Hematopoietic multipotent progenitor cell treated with erythropoietin and hydrocortisone succinate and interleukin-3 and kit ligand, for 15 days (in vitro differentiated cells): ENCODE data around the gene DIP2A.
"Not testable (repeated sequence)": the region's sequence is repeated elsewhere in the genome, so short reads cannot be mapped to it uniquely, and the experiment has no call there.

Source experiments
- DNase-seq: peaks from one replicate; pipeline ENCODE4 v3.0.0-alpha.2; 2015; ENCODE audit warnings: low spot score

The DIP2A gene

DNA sequence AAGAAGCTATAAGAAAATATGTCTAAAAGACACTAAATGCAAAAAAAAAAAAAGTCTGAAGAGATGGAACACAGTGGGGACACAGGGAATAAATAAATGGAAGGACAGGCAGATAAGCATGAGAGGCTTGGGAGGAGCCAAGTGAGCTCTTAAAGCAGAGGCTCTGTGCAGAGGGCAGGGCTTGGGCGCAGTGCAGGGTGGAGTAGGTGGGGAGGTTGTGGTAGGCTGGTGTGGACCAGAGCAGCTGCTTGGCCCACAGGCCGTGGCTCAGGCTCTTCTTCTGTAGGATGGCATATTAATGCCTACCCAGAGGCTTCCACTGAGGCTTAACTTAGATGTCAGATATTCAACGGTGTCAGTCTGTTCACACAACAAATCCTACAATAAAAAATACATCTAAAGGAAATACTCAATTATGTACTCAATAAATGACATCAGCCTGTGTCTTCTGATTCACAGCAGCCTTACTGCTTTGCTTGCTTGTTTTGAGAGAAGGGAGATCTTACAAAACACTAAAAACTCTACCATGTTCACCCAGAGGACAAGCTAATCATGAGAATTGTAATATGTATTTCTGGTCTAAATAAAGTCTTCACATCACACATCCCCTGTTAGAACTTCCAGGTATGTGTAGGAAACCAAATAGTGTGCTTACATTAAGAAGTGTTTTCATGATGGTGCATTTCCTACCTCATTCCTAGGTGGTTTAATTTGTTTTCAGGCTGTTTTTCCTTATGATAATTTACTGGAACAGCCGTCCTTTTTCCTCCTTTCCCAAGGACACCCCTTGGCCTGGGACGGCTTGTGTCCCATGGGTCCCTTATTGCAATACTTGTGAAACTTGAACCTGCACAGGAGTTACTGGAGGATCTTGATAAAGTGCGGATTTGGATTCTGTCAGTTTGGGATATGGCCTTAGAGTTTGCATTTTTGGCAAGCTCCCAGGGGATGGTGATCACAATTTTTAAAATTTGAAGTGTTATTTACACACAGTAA is 24.9 kb downstream of the DIP2A start:
- DNase-seq, result peak; percentile 30

GRCh38 chr21:46486481-46487126 is 27.9 kb downstream of the DIP2A start:
- DNase-seq, result no peak

GRCh38 chr21:46489162-46489663 is 30.5 kb downstream of the DIP2A start:
- no peak for DNase-seq

GRCh38 chr21:46489800-46490199 is 31.1 kb downstream of the DIP2A start:
- no peak for DNase-seq

- no peak for DNase-seq
Observed at GRCh38 chr21:46491553-46491952, 32.9 kb downstream of the DIP2A start.

- DNase-seq, result no peak
Observed at GRCh38 chr21:46492851-46493250, 34.2 kb downstream of the DIP2A start.

GRCh38 chr21:46493828-46494227 is 35.1 kb downstream of the DIP2A start:
- DNase-seq, result no peak

GRCh38 chr21:46498335-46499050 is 39.8 kb downstream of the DIP2A start:
- no peak for DNase-seq

- no peak for DNase-seq
Observed at GRCh38 chr21:46500224-46500861, 41.7 kb downstream of the DIP2A start.

- no peak for DNase-seq
Observed at GRCh38 chr21:46503922-46504550, 45.3 kb downstream of the DIP2A start.

- no peak for DNase-seq
Observed at GRCh38 chr21:46504666-46505065, 46.0 kb downstream of the DIP2A start.

DNA sequence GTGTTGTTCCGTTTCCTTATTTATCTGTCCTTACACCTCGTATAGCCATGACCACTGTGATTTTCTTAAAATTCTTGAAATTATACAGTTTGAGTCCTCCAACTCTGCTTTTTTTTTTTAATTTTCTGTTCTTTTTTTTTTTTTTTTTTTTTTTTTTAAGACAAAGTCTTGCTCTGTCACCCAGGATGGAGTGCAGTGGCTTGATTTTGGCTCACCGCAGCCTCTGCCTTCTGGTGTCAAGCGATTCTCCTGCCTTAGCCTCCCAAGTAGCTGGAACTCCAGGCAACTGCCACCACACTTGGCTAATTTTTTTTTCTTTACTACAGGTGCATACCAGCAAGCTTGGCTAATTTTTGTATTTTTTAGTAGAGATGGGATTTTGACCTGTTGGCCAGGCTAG is 48.9 kb downstream of the DIP2A start:
- DNase-seq, result no peak

DNA sequence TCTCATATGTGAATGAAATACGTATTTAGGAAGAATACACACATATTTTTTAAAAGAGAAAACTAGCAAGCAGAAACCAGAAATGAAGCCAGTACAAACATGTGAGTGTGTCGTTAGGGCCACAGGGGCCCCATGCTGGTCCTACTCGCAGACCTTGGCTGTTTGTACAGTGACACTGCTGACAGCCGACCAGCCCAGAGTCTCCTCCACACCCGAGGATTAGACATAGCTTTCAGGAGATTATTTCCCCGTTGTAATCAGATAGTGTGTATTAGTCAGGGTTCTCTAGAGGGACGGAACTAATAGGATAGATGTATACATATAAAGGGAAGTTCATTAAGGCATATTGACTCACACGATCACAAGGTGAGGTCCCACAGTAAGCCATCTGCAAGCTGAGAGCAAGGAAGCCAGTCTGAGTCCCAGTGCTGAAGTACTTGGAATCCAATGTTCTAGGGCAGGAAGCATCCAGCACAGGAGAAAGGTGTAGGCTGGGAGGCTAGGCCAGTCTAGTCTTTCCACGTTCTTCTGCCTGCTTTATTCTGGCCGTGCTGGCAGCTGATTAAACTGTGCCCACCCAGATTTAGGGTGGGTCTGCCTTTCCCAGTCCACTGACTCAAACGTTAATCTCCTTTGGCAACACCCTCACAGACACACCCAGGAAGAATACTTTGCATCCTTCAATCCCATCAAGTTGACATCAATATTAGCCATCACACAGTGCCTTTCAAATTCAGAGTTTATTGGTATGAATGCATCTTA is 51.2 kb downstream of the DIP2A start:
- DNase-seq, result no peak

DNA sequence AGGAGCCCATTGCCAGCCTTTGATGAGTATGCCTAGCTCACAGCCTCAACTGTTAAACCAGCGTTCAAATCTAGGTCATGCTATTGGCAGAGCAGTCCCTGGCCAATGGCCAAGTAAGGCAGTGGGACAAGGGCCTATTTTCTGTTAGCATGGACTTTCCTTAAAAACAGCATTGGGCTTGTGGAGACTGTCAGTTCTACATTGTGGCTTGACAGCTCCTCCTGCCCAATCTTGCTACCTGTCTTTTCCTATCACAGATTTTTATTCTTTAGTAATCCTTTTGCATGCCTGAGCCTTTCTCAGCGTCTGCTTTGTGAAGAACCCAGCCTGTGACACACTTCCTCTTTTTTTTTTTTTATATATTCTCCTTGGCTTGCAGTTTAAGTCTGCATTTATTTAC is 56.4 kb downstream of the DIP2A start:
- no peak for DNase-seq

- no peak for DNase-seq
Observed at GRCh38 chr21:46516068-46516467, 57.4 kb downstream of the DIP2A start.

DNA sequence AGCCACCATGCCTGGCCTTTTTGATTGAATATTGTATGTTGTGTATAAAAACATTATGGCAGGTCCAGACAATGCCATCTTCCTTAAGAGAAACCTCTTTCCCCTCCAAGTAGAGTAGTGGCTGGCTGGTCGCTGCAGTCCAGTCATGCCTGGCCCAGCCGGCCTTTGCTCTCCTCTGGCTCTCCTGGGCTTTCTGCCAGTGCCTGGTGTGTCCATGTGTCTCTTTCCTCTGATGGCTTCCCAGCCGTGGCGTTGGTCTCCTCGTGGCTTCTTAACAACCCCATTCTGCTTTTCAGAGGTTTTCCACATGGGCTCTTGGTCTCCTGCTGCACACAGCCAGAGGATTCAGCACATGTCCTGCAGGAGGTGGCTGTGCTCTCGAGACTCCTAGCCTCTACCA is 58.7 kb downstream of the DIP2A start:
- DNase-seq, result no peak

GRCh38 chr21:46518983-46519583 is 60.4 kb downstream of the DIP2A start:
- no peak for DNase-seq

DNA sequence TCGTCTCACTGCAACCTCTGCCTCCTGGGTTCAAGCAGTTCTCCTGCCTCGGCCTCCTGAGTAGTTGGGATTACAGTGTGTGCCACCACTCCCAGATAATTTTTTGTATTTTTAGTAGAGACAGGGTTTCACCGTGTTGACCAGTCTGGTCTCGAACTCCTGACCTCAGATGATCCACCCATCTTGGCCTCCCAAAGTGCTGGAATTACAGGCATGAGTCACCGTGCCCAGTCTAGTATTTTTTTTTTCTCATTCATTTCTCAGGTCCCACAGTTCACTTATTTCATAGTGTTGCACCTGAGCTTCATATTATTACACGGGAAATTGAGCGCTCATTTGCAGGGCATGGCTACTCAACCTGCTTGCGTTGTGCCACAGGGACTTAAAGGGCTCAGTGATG is 68.7 kb downstream of the DIP2A start:
- DNase-seq, result not testable (repeated sequence)

GRCh38 chr21:46527801-46528200 is 69.1 kb downstream of the DIP2A start:
- DNase-seq, result no peak

DNA sequence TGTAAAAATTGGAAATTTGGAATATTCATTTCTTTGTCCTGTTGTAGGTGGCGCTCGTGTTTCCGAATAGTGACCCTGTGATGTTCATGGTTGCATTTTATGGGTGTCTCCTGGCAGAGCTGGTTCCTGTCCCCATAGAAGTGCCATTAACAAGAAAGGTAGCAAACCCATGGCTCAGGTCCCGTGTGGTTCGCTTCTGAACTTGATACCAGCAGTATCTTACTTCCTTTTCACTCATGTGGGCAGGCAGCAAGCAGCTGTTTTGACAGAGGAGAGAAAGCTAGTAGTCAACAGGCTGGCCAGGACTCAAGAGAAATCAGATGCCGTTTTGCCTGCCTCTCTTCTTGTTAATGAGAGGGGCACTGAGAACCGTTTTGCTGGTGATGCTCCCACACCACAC is 73.4 kb downstream of the DIP2A start:
- no peak for DNase-seq
